ENCODE data around the gene NAP1L1. TPM values are rescaled to one million over a fixed set of nuclear protein-coding genes. Genes with fewer than 3 reads are reported as not detected.

Gene NAP1L1
- total RNA-seq, 1 experiment from 2014 or later: 467 TPM

- BruUV-seq (replicated peaks): no TSS peak
- H3K27me3 Mint-ChIP-seq (ENCODE audit: unreplicated experiment): no peaks in the 10 kb centered on the region
- no peak overlapping the region for H3K4me3 Mint-ChIP-seq (ENCODE audit: low read depth, unreplicated experiment)
Measured at GRCh38 chr12:76103958-76104357, 19.5 kb upstream of the NAP1L1 start.

GRCh38 chr12:76101739-76102385 is 17.4 kb upstream of the NAP1L1 start:
- Mint-ChIP-seq H3K4me1 (ENCODE audit: low read depth, unreplicated experiment) (peaks cover 21% of the 10 kb centered on the region), H3K4me3 (ENCODE audit: low read depth, unreplicated experiment) (no peak overlapping the region), H3K9me3 (ENCODE audit: low read depth, unreplicated experiment) (no peaks in the 10 kb centered on the region), H3K27me3 (ENCODE audit: unreplicated experiment) (no peaks in the 10 kb centered on the region), H3K36me3 (ENCODE audit: insufficient read depth, unreplicated experiment) (no peaks in the 10 kb centered on the region), H3K27ac (ENCODE audit: unreplicated experiment) (no peak overlapping the region)
- BruUV-seq (replicated peaks): no TSS peak
- CTCF ChIA-PET: no interaction called here
- intact Hi-C loops (cut with micrococcal nuclease; ENCODE audit: unreplicated experiment): no loop called here
- DNase-seq: no peak
- TF ChIP-seq CTCF (IDR thresholded peaks at IDR 0.05; ENCODE audit: unreplicated experiment): no peak

More at GRCh38 chr12:76103958-76104357, 19.5 kb upstream of the NAP1L1 start:
- CTCF ChIA-PET: no interaction called here
- Mint-ChIP-seq H3K9me3 (ENCODE audit: low read depth, unreplicated experiment) (no peaks in the 10 kb centered on the region), H3K36me3 (ENCODE audit: insufficient read depth, unreplicated experiment) (no peaks in the 10 kb centered on the region), H3K27ac (ENCODE audit: unreplicated experiment) (no peak overlapping the region), H3K4me1 (ENCODE audit: low read depth, unreplicated experiment) (peaks cover 21% of the 10 kb centered on the region)
- intact Hi-C loops (cut with micrococcal nuclease; ENCODE audit: unreplicated experiment): no loop called here
- TF ChIP-seq CTCF (IDR thresholded peaks at IDR 0.05; ENCODE audit: unreplicated experiment): no peak
- DNase-seq: no peak

- Mint-ChIP-seq H3K27ac (ENCODE audit: unreplicated experiment) (no peak overlapping the region), H3K27me3 (ENCODE audit: unreplicated experiment) (no peaks in the 10 kb centered on the region), H3K9me3 (ENCODE audit: low read depth, unreplicated experiment) (no peaks in the 10 kb centered on the region), H3K36me3 (ENCODE audit: insufficient read depth, unreplicated experiment) (no peaks in the 10 kb centered on the region), H3K4me3 (ENCODE audit: low read depth, unreplicated experiment) (no peak overlapping the region), H3K4me1 (ENCODE audit: low read depth, unreplicated experiment) (no peaks in the 10 kb centered on the region)
- BruUV-seq (replicated peaks): no TSS peak
- intact Hi-C loops (cut with micrococcal nuclease; ENCODE audit: unreplicated experiment): no loop called here
- CTCF ChIA-PET: no interaction called here
- no peak for DNase-seq
- no peak for TF ChIP-seq CTCF (IDR thresholded peaks at IDR 0.05; ENCODE audit: unreplicated experiment)
Measured at GRCh38 chr12:76096079-76096646, 11.7 kb upstream of the NAP1L1 start.

- no peak overlapping the region for H3K27ac Mint-ChIP-seq (ENCODE audit: unreplicated experiment)
- H3K4me3 Mint-ChIP-seq (ENCODE audit: low read depth, unreplicated experiment): no peak overlapping the region
- no TSS peak for BruUV-seq (replicated peaks)
- CTCF ChIA-PET: interaction anchor here (0.7 kb wide), 1 partner anchor 36 kb away, joined by 3 read pairs; no protein-coding TSS in a partner anchor
- no peak for DNase-seq
- no peaks in the 10 kb centered on the region for H3K4me1 Mint-ChIP-seq (ENCODE audit: low read depth, unreplicated experiment)
- TF ChIP-seq CTCF (IDR thresholded peaks at IDR 0.05; ENCODE audit: unreplicated experiment): no peak
- no peaks in the 10 kb centered on the region for H3K36me3 Mint-ChIP-seq (ENCODE audit: insufficient read depth, unreplicated experiment)
- no peaks in the 10 kb centered on the region for H3K9me3 Mint-ChIP-seq (ENCODE audit: low read depth, unreplicated experiment)
- H3K27me3 Mint-ChIP-seq (ENCODE audit: unreplicated experiment): no peaks in the 10 kb centered on the region
- intact Hi-C loops (cut with micrococcal nuclease; ENCODE audit: unreplicated experiment): no loop called here
Measured at GRCh38 chr12:76094754-76095153, 10.3 kb upstream of the NAP1L1 start.

Data from Calu3 (cell line).